ENCODE results near the gene LCOR. TPM values are rescaled to one million over a fixed set of nuclear protein-coding genes. Genes with fewer than 3 reads are reported as not detected.

The LCOR gene
- total RNA-seq, 1 experiment from 2014 or later, result 42.1 TPM

GRCh38 chr10:97023401-97024167, 191.5 kb downstream of the LCOR start:
- WGBS (ENCODE audit: extremely low coverage, insufficient read length, low lambda C conversion rate), result no CpG with 5 or more reads among the region's 14 CpGs
- Histone ChIP-seq H3K23me2 (ENCODE audit: insufficient read length, low read depth, low read length, poor library complexity, severe bottlenecking) (no peaks in the 10 kb centered on the region), H3K27me3 (ENCODE audit: insufficient read depth, low read length) (no peaks in the 10 kb centered on the region), H3K9me3 (ENCODE audit: control insufficient read depth, low read depth, low read length) (no peaks in the 10 kb centered on the region), H3K4ac (ENCODE audit: low read depth, low read length) (no peak overlapping the region), H3K23ac (ENCODE audit: insufficient read length, low read depth, low read length) (no peak overlapping the region), H2BK120ac (ENCODE audit: low read depth, low read length, poor library complexity, severe bottlenecking) (no peak overlapping the region), H3K18ac (ENCODE audit: insufficient read length, low read depth, low read length) (no peak overlapping the region), H2BK5ac (ENCODE audit: insufficient read length, low read length) (no peak overlapping the region), H4K8ac (replicated peaks; ENCODE audit: insufficient read length, low read depth, low read length) (no peak overlapping the region), H2AFZ (ENCODE audit: low read length) (no peak overlapping the region), H2BK20ac (ENCODE audit: low read depth, low read length, poor library complexity, severe bottlenecking) (no peak overlapping the region), H3K14ac (ENCODE audit: insufficient read depth, low read length) (no peak overlapping the region), H3K56ac (ENCODE audit: insufficient read length, low read depth, low read length) (no peak overlapping the region), H3K9ac (ENCODE audit: extremely low read depth, insufficient read length, low read length) (no peak overlapping the region), H3K4me1 (ENCODE audit: insufficient read depth, low read length) (no peaks in the 10 kb centered on the region), H3K79me1 (ENCODE audit: insufficient read depth, low read depth, low read length, poor library complexity, severe bottlenecking) (no peaks in the 10 kb centered on the region), H3K4me2 (ENCODE audit: insufficient read depth, insufficient read length, low read length) (no peak overlapping the region), H4K20me1 (ENCODE audit: control insufficient read depth, insufficient read depth, insufficient read length) (no peaks in the 10 kb centered on the region), H4K91ac (ENCODE audit: insufficient read length, low read depth, low read length) (no peak overlapping the region), H3K79me2 (ENCODE audit: insufficient read depth, low read length) (no peaks in the 10 kb centered on the region), H3T11ph (ENCODE audit: low read length) (no peak overlapping the region), H2AK5ac (ENCODE audit: insufficient read length, low read length) (no peak overlapping the region), H3K27ac (ENCODE audit: insufficient read length, low read depth, low read length) (no peak overlapping the region), H2BK15ac (ENCODE audit: low read depth, low read length) (no peak overlapping the region), H2BK12ac (ENCODE audit: insufficient read length, low read depth, low read length) (no peak overlapping the region), H4K5ac (ENCODE audit: insufficient read length, low read depth, low read length) (no peak overlapping the region)
- Mint-ChIP-seq H3K36me3 (ENCODE audit: insufficient read depth in 1 of 3, low read depth in 3 of 3) (no peaks in the 10 kb centered on the region), H3K27ac (peak overlapping the region in 1 of 3 experiments; percentile 71; a peak in 1 of 7 replicates), H3K27me3 (ENCODE audit: low read depth) (peaks cover 6% of the 10 kb centered on the region; the same call in 1 of the 2 replicates), H3K9me3 (no peaks in the 10 kb centered on the region), H3K4me3 (no peak overlapping the region), H3K4me1 (peaks cover 10 to 26% of the 10 kb centered on the region in 2 experiments)
- no peak for DNase-seq
- TF ChIP-seq, protein P1, sequence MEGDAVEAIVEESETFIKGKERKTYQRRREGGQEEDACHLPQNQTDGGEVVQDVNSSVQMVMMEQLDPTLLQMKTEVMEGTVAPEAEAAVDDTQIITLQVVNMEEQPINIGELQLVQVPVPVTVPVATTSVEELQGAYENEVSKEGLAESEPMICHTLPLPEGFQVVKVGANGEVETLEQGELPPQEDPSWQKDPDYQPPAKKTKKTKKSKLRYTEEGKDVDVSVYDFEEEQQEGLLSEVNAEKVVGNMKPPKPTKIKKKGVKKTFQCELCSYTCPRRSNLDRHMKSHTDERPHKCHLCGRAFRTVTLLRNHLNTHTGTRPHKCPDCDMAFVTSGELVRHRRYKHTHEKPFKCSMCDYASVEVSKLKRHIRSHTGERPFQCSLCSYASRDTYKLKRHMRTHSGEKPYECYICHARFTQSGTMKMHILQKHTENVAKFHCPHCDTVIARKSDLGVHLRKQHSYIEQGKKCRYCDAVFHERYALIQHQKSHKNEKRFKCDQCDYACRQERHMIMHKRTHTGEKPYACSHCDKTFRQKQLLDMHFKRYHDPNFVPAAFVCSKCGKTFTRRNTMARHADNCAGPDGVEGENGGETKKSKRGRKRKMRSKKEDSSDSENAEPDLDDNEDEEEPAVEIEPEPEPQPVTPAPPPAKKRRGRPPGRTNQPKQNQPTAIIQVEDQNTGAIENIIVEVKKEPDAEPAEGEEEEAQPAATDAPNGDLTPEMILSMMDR (conservative IDR thresholded peaks at IDR 0.05), result no peak

Data from H9 (cell line).